GM18951 (cell line): Measurements from ENCODE around the gene MAG.

Experiments used
- POLR2A ChIP-seq: IDR thresholded peaks from 4 replicates; pipeline ENCODE4 v1.6.1; 2011; ENCODE audit warnings: mild to moderate bottlenecking; ENCODE audit not compliant: insufficient read length, insufficient read depth; ENCODE audit errors: extremely low read depth
- in situ Hi-C: fragments of 300-500 bp; cut with MboI; formaldehyde crosslinking; loops from one replicate; pipeline ENCODE4 v1.12.0; 2022; ENCODE audit warnings: low sequenced_read_pairs, mixed read lengths, inconsistent platforms; ENCODE audit not compliant: unreplicated experiment

Gene MAG

GRCh38 chr19:35293363-35293739 is 1.4 kb downstream of the MAG start:
- in situ Hi-C loops: no loop called here

DNA sequence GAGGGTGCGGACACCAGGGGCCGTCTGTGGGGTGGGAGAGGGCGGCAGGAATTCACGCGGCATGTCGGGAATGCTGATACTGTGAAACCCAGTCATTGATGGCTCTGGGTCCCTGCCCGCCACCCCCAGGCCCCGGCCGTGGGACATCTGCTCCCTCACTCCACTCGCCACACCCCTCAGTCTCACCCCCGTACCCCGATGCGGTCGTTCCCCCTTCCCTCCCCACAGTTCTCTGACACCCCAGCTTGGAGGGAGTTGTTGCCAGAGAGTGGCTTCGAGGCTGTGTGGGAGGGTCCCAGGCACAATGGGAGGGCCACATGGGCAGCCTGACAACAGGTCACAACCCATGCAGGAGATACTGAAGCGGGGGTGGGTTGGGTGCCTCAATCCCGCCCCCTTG is 1.8 kb downstream of the MAG start:
- in situ Hi-C loops: no loop called here
- TF ChIP-seq POLR2A: no peak

More at GRCh38 chr19:35293363-35293739, 1.4 kb downstream of the MAG start:
- no peak for TF ChIP-seq POLR2A

DNA sequence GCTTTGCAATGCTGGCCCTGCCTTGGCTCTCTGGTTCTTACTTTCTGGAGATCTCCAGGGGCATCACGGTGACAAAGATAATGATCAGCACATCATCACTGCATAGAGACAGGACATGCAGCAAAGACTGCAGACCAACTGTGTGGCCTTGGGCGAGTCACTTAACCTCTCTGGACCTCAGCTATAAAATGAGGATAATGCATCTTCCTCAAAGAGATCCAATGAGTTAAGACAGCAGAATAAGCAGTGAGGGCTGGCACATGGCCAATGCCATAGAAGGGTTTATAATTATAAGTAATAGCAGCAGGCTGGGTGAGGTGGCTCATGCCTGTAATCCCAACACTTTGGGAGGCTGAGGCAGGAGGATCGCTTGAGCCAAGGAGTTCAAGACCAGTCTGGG is 2.4 kb downstream of the MAG start:
- no peak for TF ChIP-seq POLR2A
- in situ Hi-C loops: no loop called here

DNA sequence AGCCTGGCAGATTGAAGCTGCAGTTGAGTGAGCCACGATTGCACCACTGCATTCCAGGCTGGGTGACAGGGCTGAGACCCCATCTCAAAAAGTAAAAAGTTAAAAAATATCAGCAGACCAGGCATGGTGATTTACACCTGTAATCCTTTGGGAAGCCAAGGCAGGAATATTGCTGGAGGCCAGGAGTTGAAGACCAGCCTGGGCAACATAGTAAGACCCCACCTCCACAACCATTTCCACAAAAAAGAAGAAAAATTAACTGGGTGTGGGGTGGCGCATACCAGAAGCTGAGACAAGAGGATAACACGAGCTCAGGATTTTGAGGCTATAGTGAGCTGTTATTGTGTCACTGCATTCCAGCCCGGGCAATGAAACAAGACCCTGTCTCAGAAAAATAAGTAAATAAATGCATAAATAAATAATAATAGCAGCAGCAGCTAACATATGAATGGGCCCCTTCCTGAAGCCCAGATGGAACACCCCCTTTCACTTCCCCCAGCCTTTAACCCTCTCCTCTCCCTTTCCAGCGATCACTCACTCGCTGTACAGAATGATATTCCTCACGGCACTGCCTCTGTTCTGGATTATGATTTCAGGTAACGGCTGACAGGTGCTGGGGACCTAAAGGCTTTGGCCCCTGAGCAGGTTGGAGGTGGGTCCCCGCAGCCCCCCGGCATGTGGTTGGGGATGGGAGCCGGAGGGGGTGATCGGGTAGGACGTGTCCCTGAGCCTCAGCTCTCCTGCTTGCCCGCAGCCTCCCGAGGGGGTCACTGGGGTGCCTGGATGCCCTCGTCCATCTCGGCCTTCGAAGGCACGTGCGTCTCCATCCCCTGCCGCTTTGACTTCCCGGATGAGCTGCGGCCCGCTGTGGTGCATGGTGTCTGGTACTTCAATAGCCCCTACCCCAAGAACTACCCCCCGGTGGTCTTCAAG is 3.2 kb downstream of the MAG start:
- no peak for TF ChIP-seq POLR2A
- in situ Hi-C loops: no loop called here

DNA sequence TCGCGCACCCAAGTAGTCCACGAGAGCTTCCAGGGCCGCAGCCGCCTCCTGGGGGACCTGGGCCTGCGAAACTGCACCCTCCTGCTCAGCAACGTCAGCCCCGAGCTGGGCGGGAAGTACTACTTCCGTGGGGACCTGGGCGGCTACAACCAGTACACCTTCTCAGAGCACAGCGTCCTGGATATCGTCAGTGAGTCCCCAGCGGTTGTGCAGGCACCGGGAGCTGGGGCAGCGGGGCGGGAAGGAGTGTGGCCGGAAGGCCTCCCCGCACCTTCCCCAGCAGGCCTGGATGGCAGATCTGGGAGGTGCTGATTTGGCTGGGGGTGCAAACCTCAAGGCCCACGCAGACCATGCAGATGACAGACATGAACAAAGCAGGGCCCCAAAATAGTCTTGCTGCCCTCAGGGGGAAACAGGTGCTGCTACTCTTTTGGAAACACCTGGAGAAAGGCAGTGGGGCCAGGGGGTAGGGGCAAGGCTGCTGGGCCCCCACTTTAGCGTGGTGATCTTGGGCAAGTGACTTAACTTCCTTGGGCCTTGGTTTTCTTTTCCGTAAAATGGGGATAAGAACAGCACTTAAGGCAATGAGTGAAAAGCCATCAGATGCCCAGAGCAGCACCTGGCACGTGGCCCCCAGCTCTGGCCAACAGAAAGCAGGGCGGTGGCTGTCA is 4.0 kb downstream of the MAG start:
- in situ Hi-C loops: no loop called here
- no peak for TF ChIP-seq POLR2A

- TF ChIP-seq POLR2A: no peak
- in situ Hi-C loops: no loop called here
These were observed 4.9 kb downstream of the MAG start for GRCh38 chr19:35296644-35297514.

GRCh38 chr19:35297515-35297848 is 5.5 kb downstream of the MAG start:
- in situ Hi-C loops: no loop called here
- TF ChIP-seq POLR2A: no peak

DNA sequence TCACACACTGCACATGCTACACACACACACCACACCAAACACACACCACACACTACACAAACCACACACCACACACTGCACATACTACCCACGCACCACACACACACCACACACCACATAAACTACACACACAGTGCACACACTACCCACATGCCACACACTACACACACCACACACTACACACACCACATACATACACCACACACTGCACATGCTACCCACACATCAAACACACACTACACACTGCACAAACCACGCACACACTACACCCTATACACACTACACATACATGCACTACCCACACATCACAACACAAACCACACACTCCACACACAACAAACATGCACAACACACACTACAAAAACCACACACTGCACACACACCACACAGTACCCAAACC is 6.0 kb downstream of the MAG start:
- TF ChIP-seq POLR2A: no peak
- in situ Hi-C loops: no loop called here

DNA sequence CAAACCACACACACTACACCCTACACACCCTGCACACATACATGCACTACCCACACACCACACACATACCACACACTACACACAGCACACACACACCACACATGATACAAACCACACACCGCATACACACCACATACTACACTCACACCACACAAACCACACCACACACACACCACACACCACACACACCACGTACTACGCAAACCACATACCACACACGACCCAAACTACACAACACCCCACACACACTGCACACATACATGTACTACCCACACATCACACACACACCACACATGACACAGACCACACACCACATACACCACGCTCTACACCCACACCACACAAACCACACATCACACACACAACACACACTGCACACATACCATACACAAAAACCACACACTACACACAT is 6.6 kb downstream of the MAG start:
- TF ChIP-seq POLR2A: no peak
- in situ Hi-C loops: no loop called here

- in situ Hi-C loops: no loop called here
- no peak for TF ChIP-seq POLR2A
These were observed 7.8 kb downstream of the MAG start for GRCh38 chr19:35299523-35300338.

DNA sequence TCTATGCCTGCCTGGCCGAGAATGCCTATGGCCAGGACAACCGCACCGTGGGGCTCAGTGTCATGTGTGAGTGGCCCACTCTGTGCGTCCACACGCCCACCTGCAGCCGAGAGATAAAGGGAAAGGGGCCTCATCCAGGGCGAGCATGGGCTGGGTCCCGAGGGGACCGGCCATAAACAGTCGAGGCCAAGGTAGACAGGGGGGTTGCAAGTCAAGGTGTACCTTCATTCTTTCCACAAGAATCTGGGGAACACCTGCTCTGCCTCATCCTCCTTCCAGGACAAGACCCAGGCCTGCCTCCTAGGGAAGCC is 8.3 kb downstream of the MAG start:
- in situ Hi-C loops: no loop called here
- TF ChIP-seq POLR2A: no peak

GRCh38 chr19:35301961-35302360 is 10.0 kb downstream of the MAG start:
- TF ChIP-seq POLR2A: no peak
- in situ Hi-C loops: no loop called here

- in situ Hi-C loops: no loop called here
- no peak for TF ChIP-seq POLR2A
These were observed 10.5 kb downstream of the MAG start for GRCh38 chr19:35302446-35302845.

DNA sequence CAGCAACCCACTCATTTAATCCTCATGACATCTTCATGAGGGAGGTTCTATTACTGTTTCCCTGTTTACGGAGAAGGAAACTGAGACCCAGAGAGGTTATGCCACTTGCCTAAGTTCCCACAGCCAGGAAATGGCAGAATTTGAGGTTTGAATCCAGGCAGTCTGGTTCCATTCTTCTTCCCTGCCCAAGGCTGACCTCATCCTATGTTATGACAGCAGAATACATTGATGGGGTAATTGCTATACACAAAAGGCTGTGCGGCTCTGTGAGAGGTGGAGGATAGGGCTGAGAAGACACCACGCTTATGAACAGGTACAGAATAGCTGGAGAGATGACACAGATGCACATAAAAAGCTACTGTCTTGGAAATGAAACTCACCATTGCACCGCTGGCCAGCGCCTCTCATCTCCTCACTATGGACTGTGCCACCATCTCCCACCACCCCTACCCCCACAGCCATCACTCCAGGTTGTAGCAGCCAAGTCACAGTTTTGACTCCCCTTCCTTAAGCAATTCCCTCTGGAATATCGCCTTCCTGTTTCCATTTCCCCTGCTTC is 11.5 kb downstream of the MAG start:
- no peak for TF ChIP-seq POLR2A
- in situ Hi-C loops: no loop called here
